ENCODE data around the gene PLPP4.

DNA sequence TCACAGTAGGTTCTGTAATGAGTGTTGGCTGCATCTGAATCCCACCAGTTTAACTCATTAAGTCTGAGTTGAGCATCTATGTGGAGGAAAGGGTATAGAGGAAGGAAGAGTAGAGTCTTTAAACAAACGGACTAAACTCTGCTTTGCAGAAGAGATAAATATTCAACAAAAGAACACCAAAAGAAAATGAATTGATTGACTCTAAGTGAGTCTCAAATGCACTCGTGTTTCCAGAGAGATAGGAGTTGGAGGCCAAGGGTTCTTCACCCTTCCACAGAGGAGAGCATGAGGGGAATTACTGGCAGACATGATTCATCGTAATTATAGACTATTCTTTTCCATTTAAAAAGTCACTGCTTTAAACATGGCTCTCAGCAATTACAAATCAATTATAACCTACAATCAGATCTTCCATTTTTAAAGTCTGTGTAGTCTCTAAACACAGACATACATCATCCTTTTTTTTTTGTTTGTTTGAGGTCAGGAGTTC lies 56.3 kb downstream of the PLPP4 start:
- TF ChIP-seq POLR2A (IDR thresholded peaks at IDR 0.05; ENCODE audit: insufficient read depth in 1 of 2, low read depth in 2 of 2, low read length in 2 of 2) (no peak), POLR2AphosphoS5 (IDR thresholded peaks at IDR 0.05; ENCODE audit: low read depth, low read length) (no peak), TP53 (CRISPR knock-in tag; conservative IDR thresholded peaks at IDR 0.05) (no peak), ZNF292 (CRISPR knock-in tag; IDR thresholded peaks at IDR 0.05; ENCODE audit: borderline replicate concordance, low read depth) (no peak), GABPA (IDR thresholded peaks at IDR 0.05; ENCODE audit: low read depth, low read length) (no peak), GABPA (CRISPR knock-in tag; IDR thresholded peaks at IDR 0.05; ENCODE audit: low read depth) (no peak), SMC3 (IDR thresholded peaks at IDR 0.05; ENCODE audit: low read length) (no peak), NFE2 (CRISPR knock-in tag; IDR thresholded peaks at IDR 0.05) (no peak), IRX3 (CRISPR knock-in tag; IDR thresholded peaks at IDR 0.05; ENCODE audit: borderline replicate concordance, low read depth) (no peak), ZNF350 (CRISPR knock-in tag; IDR thresholded peaks at IDR 0.05; ENCODE audit: borderline replicate concordance, low read depth) (no peak), ZXDC (CRISPR knock-in tag; IDR thresholded peaks at IDR 0.05) (no peak), KAT2B (IDR thresholded peaks at IDR 0.05; ENCODE audit: borderline replicate concordance, low read depth, low read length) (no peak), PHB2 (IDR thresholded peaks at IDR 0.05; ENCODE audit: partially characterized antibody) (no peak)
- TF ChIP-seq, protein P1, sequence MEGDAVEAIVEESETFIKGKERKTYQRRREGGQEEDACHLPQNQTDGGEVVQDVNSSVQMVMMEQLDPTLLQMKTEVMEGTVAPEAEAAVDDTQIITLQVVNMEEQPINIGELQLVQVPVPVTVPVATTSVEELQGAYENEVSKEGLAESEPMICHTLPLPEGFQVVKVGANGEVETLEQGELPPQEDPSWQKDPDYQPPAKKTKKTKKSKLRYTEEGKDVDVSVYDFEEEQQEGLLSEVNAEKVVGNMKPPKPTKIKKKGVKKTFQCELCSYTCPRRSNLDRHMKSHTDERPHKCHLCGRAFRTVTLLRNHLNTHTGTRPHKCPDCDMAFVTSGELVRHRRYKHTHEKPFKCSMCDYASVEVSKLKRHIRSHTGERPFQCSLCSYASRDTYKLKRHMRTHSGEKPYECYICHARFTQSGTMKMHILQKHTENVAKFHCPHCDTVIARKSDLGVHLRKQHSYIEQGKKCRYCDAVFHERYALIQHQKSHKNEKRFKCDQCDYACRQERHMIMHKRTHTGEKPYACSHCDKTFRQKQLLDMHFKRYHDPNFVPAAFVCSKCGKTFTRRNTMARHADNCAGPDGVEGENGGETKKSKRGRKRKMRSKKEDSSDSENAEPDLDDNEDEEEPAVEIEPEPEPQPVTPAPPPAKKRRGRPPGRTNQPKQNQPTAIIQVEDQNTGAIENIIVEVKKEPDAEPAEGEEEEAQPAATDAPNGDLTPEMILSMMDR (CRISPR knock-in tag; IDR thresholded peaks at IDR 0.05) = no peak
- TF ChIP-seq, protein P2, sequence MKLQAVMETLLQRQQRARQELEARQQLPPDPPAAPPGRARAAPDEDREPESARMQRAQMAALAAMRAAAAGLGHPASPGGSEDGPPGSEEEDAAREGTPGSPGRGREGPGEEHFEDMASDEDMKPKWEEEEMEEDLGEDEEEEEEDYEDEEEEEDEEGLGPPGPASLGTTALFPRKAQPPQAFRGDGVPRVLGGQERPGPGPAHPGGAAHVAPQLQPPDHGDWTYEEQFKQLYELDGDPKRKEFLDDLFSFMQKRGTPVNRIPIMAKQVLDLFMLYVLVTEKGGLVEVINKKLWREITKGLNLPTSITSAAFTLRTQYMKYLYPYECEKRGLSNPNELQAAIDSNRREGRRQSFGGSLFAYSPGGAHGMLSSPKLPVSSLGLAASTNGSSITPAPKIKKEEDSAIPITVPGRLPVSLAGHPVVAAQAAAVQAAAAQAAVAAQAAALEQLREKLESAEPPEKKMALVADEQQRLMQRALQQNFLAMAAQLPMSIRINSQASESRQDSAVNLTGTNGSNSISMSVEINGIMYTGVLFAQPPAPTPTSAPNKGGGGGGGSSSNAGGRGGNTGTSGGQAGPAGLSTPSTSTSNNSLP (IDR thresholded peaks at IDR 0.05; ENCODE audit: low read depth, low read length) = no peak

Data from HepG2 (cell line).